Activated T-helper 17 cell treated with anti-CD3 and anti-CD28 coated beads, Interleukin-2, amount 50 U/mL, for 72 hours (primary cell): Measurements from ENCODE around the gene KLHL5. TPM values are rescaled to one million over a fixed set of nuclear protein-coding genes. Genes with fewer than 3 reads are reported as not detected.

ENCODE experiments used
- ATAC-seq: fragments of 150-1000 bp; cut with Tn5 transposase; replicated peaks from 2 replicates; pipeline ENCODE4 v1.10.0; 2021; ENCODE audit warnings: mild to moderate bottlenecking, moderate library complexity
- H3K27ac Mint-ChIP-seq: one replicate; pipeline ENCODE4 v1.8.0; 2022; ENCODE audit warnings: mixed read lengths
- H3K27me3 Mint-ChIP-seq: one replicate; pipeline ENCODE4 v1.8.0; 2022; ENCODE audit warnings: mixed read lengths
- H3K36me3 Mint-ChIP-seq: one replicate; pipeline ENCODE4 v1.8.0; 2022; ENCODE audit warnings: low read depth, mild to moderate bottlenecking, mixed read lengths
- H3K4me1 Mint-ChIP-seq: one replicate; pipeline ENCODE4 v1.8.0; 2022; ENCODE audit warnings: mixed read lengths
- H3K4me3 Mint-ChIP-seq: one replicate; pipeline ENCODE4 v1.8.0; 2022; ENCODE audit warnings: mild to moderate bottlenecking, mixed read lengths
- H3K9me3 Mint-ChIP-seq: one replicate; pipeline ENCODE4 v1.8.0; 2022; ENCODE audit warnings: mixed read lengths
- total RNA-seq, 2 donors: library from RNA; stranded (reverse); gene quantifications; one replicate each; pipeline ENCODE4 v1.2.3, GENCODE V29; 2022

Gene KLHL5
- total RNA-seq, 2 donors from 2014 or later: 19.4 to 28.1 TPM

- Mint-ChIP-seq H3K4me3 (no peak overlapping the region), H3K36me3 (peaks cover 6% of the 10 kb centered on the region), H3K27ac (peak overlapping the region; percentile 37), H3K9me3 (no peaks in the 10 kb centered on the region), H3K4me1 (peaks cover 8% of the 10 kb centered on the region), H3K27me3 (no peaks in the 10 kb centered on the region)
- no peak for ATAC-seq
These were observed 25.9 kb upstream of the KLHL5 start for GRCh38 chr4:39036172-39036571.

GRCh38 chr4:39037491-39037825 is 24.6 kb upstream of the KLHL5 start:
- Mint-ChIP-seq H3K27ac (peak overlapping the region; percentile 55), H3K4me3 (no peak overlapping the region), H3K27me3 (no peaks in the 10 kb centered on the region), H3K36me3 (peaks cover 2% of the 10 kb centered on the region), H3K4me1 (peaks cover 12% of the 10 kb centered on the region), H3K9me3 (no peaks in the 10 kb centered on the region)
- ATAC-seq: no peak

GRCh38 chr4:39037941-39038340 is 24.1 kb upstream of the KLHL5 start:
- H3K4me3 Mint-ChIP-seq: no peak overlapping the region
- peak overlapping the region; percentile 55 for H3K27ac Mint-ChIP-seq
- H3K4me1 Mint-ChIP-seq: peaks cover 13% of the 10 kb centered on the region
- no peaks in the 10 kb centered on the region for H3K36me3 Mint-ChIP-seq
- H3K27me3 Mint-ChIP-seq: no peaks in the 10 kb centered on the region
- ATAC-seq: no peak
- H3K9me3 Mint-ChIP-seq: no peaks in the 10 kb centered on the region

- no peaks in the 10 kb centered on the region for H3K9me3 Mint-ChIP-seq
- H3K27me3 Mint-ChIP-seq: no peaks in the 10 kb centered on the region
- H3K4me1 Mint-ChIP-seq: peaks cover 22% of the 10 kb centered on the region
- no peak overlapping the region for H3K4me3 Mint-ChIP-seq
- H3K27ac Mint-ChIP-seq: no peak overlapping the region
- H3K36me3 Mint-ChIP-seq: no peaks in the 10 kb centered on the region
- ATAC-seq: no peak
These were observed 22.9 kb upstream of the KLHL5 start for GRCh38 chr4:39039108-39039507.

GRCh38 chr4:39042366-39042765 is 19.7 kb upstream of the KLHL5 start:
- Mint-ChIP-seq H3K4me1 (peaks cover 31% of the 10 kb centered on the region), H3K9me3 (no peaks in the 10 kb centered on the region), H3K4me3 (peak overlapping the region; percentile 7), H3K27ac (peak overlapping the region; percentile 5), H3K36me3 (peaks cover 9% of the 10 kb centered on the region), H3K27me3 (no peaks in the 10 kb centered on the region)
- ATAC-seq: no peak

GRCh38 chr4:39043058-39043860 is 18.8 kb upstream of the KLHL5 start:
- Mint-ChIP-seq H3K27me3 (no peaks in the 10 kb centered on the region), H3K4me3 (peak overlapping the region; percentile 88), H3K9me3 (no peaks in the 10 kb centered on the region), H3K4me1 (peaks cover 32% of the 10 kb centered on the region), H3K27ac (peak overlapping the region; percentile 91), H3K36me3 (peaks cover 16% of the 10 kb centered on the region)
- ATAC-seq: no peak

- ATAC-seq: peak; percentile 3
- Mint-ChIP-seq H3K4me3 (peak overlapping the region; percentile 88), H3K9me3 (no peaks in the 10 kb centered on the region), H3K27ac (peak overlapping the region; percentile 91), H3K4me1 (peaks cover 38% of the 10 kb centered on the region), H3K36me3 (peaks cover 18% of the 10 kb centered on the region), H3K27me3 (no peaks in the 10 kb centered on the region)
These were observed 18.1 kb upstream of the KLHL5 start for GRCh38 chr4:39043861-39044363.

GRCh38 chr4:39044364-39044955 is 17.6 kb upstream of the KLHL5 start:
- peak overlapping the region; percentile 88 for H3K4me3 Mint-ChIP-seq
- peak overlapping the region; percentile 91 for H3K27ac Mint-ChIP-seq
- H3K9me3 Mint-ChIP-seq: no peaks in the 10 kb centered on the region
- H3K4me1 Mint-ChIP-seq: peaks cover 38% of the 10 kb centered on the region
- peak; percentile 86 for ATAC-seq
- H3K27me3 Mint-ChIP-seq: no peaks in the 10 kb centered on the region
- peaks cover 18% of the 10 kb centered on the region for H3K36me3 Mint-ChIP-seq

GRCh38 chr4:39044956-39045826 is 16.8 kb upstream of the KLHL5 start:
- peak; percentile 27 for ATAC-seq
- peaks cover 38% of the 10 kb centered on the region for H3K4me1 Mint-ChIP-seq
- peak overlapping the region; percentile 79 for H3K4me3 Mint-ChIP-seq
- H3K36me3 Mint-ChIP-seq: peaks cover 18% of the 10 kb centered on the region
- H3K9me3 Mint-ChIP-seq: no peaks in the 10 kb centered on the region
- no peaks in the 10 kb centered on the region for H3K27me3 Mint-ChIP-seq
- H3K27ac Mint-ChIP-seq: peak overlapping the region; percentile 78

- Mint-ChIP-seq H3K4me3 (peak overlapping the region; percentile 79), H3K4me1 (peaks cover 43% of the 10 kb centered on the region), H3K9me3 (no peaks in the 10 kb centered on the region), H3K27me3 (no peaks in the 10 kb centered on the region), H3K27ac (peak overlapping the region; percentile 78), H3K36me3 (peaks cover 18% of the 10 kb centered on the region)
- peak; percentile 31 for ATAC-seq
These were observed 16.2 kb upstream of the KLHL5 start for GRCh38 chr4:39045827-39046221.

- H3K27ac Mint-ChIP-seq: peak overlapping the region; percentile 78
- peaks cover 45% of the 10 kb centered on the region for H3K4me1 Mint-ChIP-seq
- H3K27me3 Mint-ChIP-seq: no peaks in the 10 kb centered on the region
- H3K9me3 Mint-ChIP-seq: no peaks in the 10 kb centered on the region
- H3K4me3 Mint-ChIP-seq: peak overlapping the region; percentile 79
- peaks cover 18% of the 10 kb centered on the region for H3K36me3 Mint-ChIP-seq
- no peak for ATAC-seq
These were observed 15.8 kb upstream of the KLHL5 start for GRCh38 chr4:39046249-39046648.

- Mint-ChIP-seq H3K4me1 (peaks cover 40% of the 10 kb centered on the region), H3K27me3 (no peaks in the 10 kb centered on the region), H3K36me3 (peaks cover 18% of the 10 kb centered on the region), H3K4me3 (peak overlapping the region; percentile 79), H3K9me3 (no peaks in the 10 kb centered on the region), H3K27ac (peak overlapping the region; percentile 78)
- no peak for ATAC-seq
These were observed 14.4 kb upstream of the KLHL5 start for GRCh38 chr4:39047681-39048080.

GRCh38 chr4:39048311-39048710 is 13.7 kb upstream of the KLHL5 start:
- Mint-ChIP-seq H3K4me1 (peaks cover 37% of the 10 kb centered on the region), H3K27me3 (no peaks in the 10 kb centered on the region), H3K9me3 (no peaks in the 10 kb centered on the region), H3K4me3 (peak overlapping the region; percentile 79), H3K36me3 (peaks cover 18% of the 10 kb centered on the region), H3K27ac (peak overlapping the region; percentile 78)
- ATAC-seq: peak; percentile 11

- Mint-ChIP-seq H3K27me3 (no peaks in the 10 kb centered on the region), H3K4me3 (no peak overlapping the region), H3K4me1 (peaks cover 31% of the 10 kb centered on the region), H3K9me3 (no peaks in the 10 kb centered on the region), H3K36me3 (peaks cover 18% of the 10 kb centered on the region), H3K27ac (peak overlapping the region; percentile 11)
- ATAC-seq: no peak
These were observed 11.4 kb upstream of the KLHL5 start for GRCh38 chr4:39050590-39050989.
